CD4-positive, alpha-beta T cell treated with Interleukin-4 for 1 hour (primary cell): ENCODE measurements around the gene DUSP7.
A peak's percentile ranks its signal among the peaks of the same experiment; 100 is the strongest.

ENCODE experiments used
- DNase-seq, 2 donors: peaks; one replicate each; pipeline ENCODE4 v3.0.0-alpha.2; 2020 to 2022

DUSP7 gene

DNA sequence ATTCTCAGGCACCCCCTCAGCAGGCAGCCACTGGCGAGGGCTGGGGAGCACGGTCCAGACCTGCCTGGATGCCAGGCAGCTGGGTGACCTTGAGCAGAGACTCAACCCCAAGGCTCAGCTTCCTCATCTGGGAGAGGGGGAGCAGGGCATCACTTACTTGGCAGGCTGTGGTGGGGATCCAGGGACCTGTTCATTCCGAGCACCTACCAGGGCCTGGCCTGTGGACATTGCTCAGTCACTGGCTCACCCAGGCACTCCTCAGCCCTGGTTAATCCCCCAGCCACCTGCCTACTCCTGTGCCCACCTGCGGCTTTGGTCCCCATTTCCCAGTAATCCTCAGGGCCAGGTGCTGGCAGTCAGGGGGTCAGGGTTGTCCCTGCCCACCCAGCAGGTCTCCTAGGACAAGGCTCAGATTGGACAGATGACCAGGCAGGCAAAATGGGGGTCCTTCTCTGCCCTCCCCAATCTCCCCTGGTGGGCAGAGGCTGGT is 51.4 kb downstream of the DUSP7 start:
- DNase-seq, result no peak

- no peak for DNase-seq
Measured at GRCh38 chr3:52004163-52004787, 52.1 kb downstream of the DUSP7 start.

GRCh38 chr3:52002748-52003147 is 53.6 kb downstream of the DUSP7 start:
- no peak for DNase-seq

GRCh38 chr3:52001443-52001974 is 54.9 kb downstream of the DUSP7 start:
- peak; percentile 88 for DNase-seq

GRCh38 chr3:51999846-52000245 is 56.5 kb downstream of the DUSP7 start:
- DNase-seq, result no peak
